HG03135 (cell line): ENCODE measurements around the gene TMTC1.

Experiments
- ATAC-seq: cut with Tn5 transposase; IDR thresholded peaks from one replicate; pipeline ENCODE4 v1.9.1; 2021; ENCODE audit warnings: mild to moderate bottlenecking, moderate library complexity; ENCODE audit not compliant: unreplicated experiment

The TMTC1 gene

DNA sequence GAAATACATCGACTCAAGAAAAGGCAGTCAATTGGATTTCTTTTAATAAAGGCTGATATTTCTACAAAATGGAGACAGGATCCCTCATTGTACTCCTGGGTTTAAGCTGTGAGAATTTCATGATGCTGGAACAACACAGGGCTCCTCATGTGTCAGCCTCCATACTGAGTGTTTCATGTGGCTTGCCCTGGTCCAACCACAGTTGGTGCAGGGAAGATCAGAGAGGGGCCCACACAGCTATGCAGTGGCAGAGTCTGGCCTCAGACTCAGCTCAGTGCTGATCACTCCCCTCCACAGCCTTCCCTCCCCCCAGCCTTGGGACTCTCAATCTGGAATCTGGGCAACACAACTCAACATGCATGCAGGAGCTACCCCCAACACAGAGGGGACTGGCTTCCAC lies 163.7 kb downstream of the TMTC1 start:
- ATAC-seq = no peak

DNA sequence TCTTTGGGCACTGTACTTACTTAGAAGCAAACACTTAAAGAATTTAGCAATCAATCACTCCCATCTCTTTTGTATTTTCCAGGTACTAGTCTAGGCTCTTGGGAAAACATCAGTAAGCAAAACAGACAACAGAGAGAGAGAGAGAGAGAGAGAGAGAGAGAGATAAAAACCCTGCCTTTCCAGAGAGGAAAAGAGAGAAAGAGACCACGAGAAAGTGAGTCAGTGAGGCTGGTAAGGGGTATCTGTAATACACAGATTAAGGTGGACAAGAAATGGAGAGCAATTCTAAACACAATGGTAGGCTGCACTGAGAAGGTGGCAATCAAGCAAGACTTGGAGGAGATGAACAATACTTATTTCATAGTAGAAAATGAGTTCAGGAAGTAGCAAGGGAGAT lies 166.3 kb downstream of the TMTC1 start:
- ATAC-seq = no peak

DNA sequence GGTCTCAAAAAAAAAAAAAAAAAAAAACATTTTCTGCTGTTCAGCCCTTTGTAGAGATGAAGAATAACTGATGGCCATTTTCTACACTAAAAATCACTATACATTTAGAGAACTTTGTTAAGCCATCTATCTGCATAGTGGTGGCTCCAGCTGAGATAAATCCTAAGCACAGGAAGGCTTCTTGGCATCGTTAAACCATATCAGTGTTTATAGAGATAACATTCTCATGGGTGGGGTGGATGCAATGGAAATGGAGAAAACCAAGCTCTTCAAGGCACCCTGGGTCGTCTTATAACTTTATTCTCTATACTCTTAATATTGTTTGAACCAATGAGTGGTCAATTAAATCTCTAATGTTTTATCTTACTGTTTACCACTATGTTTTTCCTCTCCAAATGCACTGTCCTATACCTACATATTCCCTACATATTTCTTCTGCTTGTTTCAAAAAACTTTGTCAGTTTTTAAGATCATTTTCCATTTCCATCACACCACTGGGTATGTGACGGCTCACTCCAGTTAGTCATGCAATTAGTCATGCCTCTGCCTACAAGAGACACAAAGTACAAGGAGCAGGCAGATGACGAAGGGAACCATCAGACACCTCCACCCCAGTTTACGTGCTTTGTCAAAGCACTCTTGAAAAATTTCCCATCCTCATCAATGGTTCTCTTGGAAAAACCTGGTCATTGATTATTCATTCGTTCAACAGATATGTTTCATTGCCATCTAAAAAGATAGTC lies 166.9 kb downstream of the TMTC1 start:
- ATAC-seq = no peak

DNA sequence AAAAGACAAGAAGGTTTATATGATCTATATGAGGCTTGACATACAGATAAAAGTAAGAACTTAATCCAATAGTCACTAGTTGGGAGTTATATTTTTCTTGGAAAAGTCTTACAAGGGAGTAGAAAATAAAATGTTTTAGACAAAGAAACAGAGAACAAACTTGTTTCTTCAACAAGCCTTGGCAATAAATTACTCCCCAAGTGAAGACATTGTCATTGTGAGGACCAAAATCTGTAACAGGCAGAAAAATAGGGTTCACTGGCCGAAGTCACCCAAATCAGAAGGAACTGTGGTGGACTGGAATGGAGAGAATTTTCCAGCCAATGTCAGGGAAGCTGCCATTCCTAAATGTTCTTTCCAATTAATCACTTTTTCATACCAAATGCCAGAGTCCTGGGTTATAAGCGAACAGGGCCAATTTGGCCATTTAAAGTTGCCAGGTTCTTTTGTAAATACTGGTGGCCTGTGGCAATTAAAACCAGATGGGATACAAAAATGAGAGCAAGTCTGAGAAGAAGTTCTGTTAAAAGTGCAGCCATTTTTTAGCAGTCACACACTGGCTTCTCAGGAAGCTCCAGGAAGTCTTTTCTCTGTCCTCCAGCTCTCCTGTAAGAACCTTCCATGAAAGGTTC lies 168.9 kb downstream of the TMTC1 start:
- no peak for ATAC-seq

DNA sequence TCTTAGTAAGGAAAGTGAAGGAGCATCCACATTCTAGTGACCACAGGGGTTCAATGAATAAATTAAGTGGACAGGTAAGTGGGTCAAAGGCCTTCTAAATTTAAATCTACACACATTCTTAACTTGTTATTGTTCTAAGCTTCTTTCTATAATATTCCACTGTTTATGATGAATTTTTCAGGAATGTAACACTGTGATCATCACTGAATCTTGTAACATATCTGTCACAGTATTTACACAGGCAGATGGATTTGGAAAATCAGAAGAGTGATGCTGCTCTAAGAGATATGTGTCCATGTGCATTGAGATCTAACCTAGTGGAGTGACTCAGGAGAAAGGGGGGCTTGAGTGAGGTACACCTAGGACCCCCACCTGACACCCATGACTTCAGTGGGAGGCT lies 170.8 kb downstream of the TMTC1 start:
- no peak for ATAC-seq

DNA sequence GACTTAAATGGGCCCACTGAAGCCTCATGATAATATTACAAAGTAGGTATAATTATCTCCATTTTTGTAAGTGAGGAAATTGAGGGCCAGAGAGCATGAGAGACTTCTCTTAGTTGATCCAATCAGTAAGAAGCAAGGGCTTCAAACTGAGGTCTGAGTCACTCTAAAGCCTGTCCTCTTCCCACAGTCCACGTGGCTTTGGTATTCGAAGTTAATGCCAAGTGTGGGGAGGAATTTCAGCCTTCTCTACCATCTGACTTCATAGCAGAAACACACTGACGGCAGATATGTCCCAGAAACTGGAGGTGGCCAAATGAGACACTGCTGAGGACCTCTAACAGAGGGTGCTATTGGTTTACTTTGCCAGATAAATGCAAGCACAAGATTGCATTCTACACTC lies 171.8 kb downstream of the TMTC1 start:
- no peak for ATAC-seq

DNA sequence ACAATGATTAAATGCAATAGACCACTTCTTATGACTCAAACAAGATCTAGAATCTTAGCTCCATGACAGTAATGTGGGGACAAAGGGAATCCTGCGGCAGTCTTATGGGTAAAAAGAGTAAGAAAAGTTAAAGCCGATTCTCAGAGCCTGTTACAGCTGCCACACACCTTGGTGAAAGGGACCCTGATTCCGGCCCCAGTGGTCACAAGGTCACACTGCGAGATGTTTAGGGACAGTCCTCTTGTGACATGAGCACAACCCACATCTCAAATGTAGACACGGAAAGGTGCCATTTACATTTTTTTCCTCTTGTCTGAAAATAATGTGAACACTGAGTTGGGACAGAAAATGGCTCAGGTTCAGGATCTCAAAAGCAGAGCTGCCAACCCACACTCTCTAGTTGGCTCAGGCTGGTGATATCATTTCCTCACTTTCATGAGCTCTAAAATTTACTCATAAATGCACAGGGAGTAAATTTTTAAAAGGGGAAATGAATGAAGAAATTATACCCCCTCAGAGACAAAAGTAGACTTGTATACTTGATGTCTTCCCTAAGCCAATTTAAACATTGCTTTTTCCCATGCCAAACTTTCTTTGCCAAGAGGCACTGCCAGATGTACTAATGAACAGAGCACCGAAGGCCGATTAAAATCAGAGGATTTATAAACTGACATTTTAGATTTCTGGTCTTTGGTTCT lies 173.1 kb downstream of the TMTC1 start:
- no peak for ATAC-seq

DNA sequence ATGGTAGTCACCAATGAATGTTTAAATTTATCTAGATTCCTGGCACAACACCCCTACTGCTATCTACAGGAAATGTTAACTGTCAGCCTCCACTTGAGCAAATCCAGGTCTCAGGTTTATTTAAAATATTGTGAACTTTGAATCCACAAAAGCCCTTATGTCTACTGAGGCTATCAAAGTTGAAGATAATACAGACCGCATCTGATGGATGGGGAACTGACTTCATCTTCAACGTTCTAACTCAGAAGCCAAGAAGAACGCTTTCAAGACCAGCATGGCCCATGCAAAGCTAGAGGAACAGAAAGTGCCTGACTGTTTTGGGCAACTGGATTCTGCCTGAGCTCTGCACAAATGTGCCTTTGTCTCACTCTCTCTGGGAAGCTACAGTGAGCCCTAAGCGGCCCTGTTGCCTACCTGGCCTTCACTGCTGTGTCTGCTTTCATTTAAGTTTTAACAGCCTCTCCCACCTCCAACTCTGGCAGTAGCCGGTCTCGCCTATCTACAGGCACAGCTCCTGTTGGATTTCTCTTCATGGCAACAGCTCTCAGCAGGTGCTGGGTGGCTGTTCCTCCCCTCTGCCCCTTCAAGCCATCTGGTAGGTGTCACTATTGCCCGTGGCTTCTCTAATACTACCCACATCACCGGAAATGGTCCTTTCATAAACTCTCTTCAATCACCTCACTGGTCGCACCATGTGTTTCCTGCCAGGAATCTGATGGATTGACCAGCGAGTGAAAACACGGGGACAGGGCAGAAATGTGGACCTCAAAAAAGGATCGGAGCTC lies 174.1 kb downstream of the TMTC1 start:
- ATAC-seq = no peak

DNA sequence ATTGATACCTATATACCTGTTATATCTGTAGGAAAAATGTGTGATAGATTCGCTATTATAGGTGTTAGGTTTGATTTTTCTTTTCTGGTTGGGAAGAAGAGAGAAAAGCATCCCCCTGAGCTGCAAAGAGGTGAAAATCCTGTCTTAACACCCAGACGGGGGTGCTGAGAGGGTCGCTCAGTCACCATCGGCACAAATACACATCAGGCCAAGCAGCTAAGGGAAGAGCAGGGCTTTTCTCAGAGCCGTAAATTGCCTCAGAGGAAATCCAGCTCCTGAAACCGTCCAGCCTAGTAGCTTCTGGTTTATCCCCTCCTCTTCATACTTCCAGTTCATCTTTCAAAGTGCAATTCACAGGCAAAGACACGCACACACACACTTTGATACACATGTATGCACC lies 175.2 kb downstream of the TMTC1 start:
- ATAC-seq = no peak

DNA sequence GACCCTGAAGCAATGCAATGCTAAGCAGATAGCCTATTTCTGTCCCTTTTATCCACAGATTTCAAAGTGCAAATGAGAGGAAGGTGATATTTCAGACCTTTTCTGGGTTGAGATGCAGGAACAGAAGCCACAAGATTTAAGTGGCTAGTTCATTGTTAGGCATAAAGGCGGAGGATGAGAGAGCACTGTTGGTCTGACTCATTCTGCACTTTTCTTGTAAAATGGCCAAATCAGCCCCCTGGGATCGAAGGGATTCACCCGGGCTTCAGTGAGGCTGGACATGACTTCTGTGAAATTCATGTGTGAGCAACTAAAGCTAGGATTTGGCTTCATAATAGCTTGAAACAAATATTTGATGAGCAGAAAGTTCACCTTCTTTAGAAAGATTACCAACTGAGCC lies 184.4 kb downstream of the TMTC1 start:
- ATAC-seq = no peak

DNA sequence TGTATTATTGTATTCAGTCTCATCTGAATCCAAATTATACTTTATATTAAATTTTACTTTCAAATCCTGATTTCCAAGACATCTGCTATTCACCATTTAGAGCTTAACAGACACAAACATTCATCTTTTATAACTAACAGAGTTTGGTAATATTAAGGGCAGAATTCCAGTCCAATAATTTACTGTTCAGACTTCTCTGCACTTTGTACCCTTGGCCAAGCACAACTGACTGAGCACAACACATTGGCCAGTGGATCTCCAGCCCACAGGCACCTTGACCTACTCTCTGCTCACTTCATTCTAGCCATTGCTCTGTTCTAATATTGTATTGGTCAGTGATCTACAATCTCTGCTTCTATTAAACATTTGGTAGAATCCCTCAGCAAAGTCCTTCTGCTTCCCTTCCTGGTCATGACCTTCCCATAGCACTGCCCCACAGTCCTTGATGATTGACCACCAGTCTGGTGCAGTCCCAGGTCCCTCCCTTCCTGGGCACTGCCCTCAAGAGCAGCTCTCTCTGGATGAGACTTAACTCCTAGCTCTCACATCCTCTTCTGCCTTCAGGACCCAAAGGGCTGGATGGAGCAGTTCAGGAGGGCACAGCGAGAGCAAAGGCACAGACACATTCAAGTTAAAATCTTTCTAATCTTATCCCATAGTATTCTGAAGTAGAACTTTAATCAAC lies 188.5 kb downstream of the TMTC1 start:
- ATAC-seq = no peak

DNA sequence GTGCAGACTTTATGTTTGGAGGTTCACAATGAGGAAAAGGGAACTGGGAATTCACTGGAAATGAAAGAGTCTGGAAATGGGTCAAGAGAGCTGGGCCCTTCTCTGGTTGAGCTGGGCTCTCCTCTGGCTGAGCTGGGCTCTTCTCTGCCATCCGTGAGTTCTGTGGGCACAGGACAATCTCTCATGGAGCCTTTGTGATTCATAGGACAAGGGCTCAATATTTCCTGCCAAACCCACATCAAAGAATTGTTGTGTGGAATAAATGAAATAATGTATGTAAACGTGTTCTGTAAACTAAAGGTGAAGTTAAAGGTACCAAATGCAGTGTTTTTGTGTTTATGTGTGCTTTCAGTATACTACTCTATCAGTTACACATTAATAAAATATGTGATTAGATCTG lies 190.7 kb downstream of the TMTC1 start:
- ATAC-seq = no peak

DNA sequence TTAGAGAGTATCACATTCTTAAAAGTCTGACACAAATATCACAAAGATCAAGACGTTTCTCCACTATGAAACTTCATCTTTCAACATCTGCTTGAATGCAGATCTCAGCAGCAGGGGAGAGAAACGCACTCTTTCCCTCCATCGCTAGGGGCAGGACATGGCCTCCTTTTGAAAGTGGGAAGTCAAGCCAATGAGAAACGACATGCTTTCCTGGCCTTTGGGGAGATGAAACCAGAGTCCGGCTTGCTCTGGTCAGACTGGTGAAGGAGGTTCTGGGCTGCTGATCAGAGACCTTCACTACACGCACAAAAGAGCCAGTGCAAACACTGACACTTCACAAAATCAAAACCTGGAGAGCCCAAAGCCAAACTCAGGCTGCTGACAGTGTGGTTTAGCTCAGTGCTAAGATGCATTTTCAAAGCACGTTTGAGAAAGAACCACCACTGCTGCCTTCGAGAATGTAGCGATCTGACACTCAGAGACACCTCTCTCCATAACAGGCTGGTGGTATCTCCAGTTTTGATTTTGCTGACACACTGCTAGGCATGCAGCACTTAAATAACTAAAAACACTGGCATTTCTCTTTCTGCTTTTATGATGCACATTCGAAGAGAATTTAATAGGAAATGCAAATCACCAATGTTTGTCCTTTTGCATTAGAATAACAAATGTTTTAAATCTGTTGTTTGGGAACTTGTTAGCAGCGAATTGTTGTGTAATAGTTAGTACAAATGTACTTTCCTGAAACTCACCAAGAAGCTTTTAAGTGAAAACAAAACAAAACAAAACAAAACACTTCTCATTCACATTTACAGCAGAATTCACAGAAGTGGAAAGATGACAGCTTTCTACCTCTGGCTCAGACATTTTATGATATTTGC lies 192.4 kb downstream of the TMTC1 start:
- no peak for ATAC-seq

DNA sequence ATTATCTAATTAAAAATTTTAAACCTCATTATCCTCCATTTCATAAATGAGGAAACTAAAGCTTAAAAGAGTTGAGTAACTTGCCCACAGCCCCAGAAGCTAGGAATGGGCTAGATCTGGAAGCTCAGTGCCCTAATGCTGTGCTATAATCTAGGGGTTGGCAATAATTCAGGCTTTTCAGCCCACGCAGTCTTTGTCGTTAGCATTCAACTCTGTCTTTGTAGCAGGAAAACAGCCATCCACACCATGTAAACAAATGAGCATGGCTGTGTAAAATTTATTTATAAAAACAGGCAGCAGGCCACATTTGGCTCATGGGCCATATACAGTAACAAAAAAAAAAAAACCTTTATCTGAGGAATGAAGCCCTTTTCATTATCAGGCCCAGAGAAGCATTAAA lies 193.9 kb downstream of the TMTC1 start:
- no peak for ATAC-seq

DNA sequence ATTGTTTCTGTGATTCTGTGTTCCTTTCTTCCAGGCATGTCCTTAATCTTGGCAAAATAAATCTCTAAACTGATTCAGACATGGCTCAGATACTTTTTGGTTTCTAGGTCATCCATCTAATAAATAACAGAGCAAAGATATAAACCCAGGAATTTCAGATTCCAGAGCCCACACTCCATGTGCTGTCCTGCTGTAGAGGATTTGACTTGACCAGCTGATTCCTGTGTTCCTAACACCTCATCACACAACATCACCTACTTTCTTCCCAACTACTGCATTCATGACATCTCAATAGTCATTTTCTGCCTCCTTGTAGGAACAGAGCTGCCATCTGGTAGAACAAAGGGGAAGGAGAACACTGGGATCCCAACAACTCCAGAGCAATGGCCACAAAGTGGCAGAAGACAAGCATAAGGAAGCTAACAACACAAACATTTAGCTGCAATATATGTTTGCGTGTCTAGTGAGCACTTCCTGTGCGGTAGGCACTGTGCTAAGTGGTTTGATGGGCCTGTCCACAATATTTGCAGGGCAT lies 194.4 kb downstream of the TMTC1 start:
- ATAC-seq = no peak

DNA sequence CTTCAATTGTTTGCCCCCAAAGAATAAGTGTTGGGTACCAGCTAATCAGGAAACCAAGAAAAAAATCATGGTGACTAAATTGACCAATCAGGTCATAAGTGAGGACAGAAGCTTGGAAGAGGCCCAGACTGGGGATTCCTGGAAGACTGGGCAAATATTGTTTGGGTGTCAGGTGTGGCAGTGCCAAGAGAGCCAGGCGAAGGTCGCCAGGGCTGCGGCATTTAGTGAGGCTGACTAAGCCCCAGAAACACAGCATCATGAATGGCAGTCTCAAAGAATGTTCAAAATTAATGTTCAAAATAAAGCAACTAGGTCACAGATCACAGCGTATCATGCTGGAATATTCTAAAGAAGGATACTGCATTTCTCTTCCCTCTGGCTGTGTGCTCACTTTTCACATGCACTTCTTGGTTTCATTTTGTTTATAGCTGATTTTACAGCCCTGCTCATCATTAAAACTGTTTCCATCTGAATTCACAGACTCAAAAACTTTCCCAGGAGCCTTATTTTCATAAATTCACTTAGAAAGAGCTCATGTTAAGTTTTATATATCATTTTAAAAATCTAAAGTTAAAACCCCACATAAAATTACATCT lies 201.0 kb downstream of the TMTC1 start:
- ATAC-seq = no peak

DNA sequence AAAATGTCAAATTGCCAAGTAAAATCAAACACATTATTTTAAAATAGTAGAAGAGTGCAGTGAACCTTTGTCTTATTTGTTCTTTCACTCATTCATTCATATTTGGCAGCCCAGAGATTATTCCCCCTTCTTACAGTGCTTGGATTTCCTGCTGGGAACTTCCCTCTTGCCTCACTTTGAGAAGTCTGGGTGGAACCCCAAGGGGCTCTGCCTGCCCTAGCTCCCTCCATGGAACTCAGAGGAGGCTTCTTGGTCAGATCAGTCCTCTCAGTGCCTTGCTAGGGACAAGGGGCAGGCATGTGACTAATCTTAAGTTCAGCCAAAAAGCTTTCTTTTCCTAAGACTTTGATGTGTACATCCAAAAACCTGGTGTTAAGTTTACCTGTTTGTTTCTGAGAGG lies 201.6 kb downstream of the TMTC1 start:
- no peak for ATAC-seq

DNA sequence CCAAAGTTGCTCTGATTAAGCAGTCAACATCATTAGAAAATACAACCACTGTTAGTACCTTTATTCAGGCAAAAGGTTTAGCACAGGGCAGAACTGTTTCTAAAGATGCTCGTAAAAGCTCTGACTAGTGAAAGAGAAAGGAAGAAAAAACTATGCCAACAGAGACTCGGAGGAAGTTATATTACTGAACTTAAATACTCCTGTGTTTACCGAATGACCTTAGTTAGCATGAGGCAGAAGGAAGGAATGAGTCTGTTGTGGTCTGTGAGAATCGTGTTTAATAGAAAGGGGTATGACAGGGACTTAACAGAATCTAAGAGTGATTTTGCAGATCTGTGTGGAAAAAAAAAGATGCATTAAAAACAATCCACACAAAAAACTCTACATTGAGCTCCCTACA lies 202.1 kb downstream of the TMTC1 start:
- ATAC-seq = no peak

DNA sequence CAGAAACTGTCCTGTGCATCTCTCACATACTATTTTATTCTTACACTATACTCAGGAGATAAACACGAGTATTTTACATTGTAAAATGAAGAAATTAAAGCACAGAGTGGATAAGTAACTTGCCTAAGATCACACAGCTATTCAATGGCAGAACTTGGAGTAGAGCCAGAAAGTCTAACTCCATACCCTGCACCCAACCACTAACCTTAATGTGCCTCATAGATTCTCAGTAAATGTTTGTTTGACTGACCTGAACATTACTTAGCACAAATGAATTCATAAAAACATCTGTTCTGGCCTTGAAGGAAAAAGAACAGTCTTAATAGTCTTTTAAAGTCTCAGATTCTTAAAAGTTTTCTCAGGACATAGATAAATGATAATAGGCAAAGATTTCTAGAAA lies 202.8 kb downstream of the TMTC1 start:
- ATAC-seq = no peak
